K562 treated with DMSO at 1 percent for 48 hours (cell line): ENCODE measurements around the gene PTPRA. TPM values are rescaled to one million over a fixed set of nuclear protein-coding genes. Genes with fewer than 3 reads are reported as not detected.

Experiments used
- total RNA-seq: library from RNA; unstranded; fragments of 300-600 nt; gene quantifications from 2 replicates; pipeline ENCODE4 v1.2.3, GENCODE V29; 2022; ENCODE audit warnings: low replicate concordance; ENCODE audit errors: extremely low read depth

The PTPRA gene
- total RNA-seq: not detected in 2 replicates

GRCh38 chr20:2873010-2873746, at the start of gene PTPRA:
Gene PTPRA, plus strand, starts transcription at chr20:2873481. Its CDS starts 90,797 bp downstream, at chr20:2964278.

GRCh38 chr20:2840138-2840966, 32.9 kb upstream of the PTPRA start, which contains the start of the genes PCED1A and VPS16:
Gene PCED1A, minus strand, starts transcription at chr20:2840655. Its CDS starts 743 bp downstream, at chr20:2839912.
Gene VPS16, plus strand, starts transcription at chr20:2840745. Its CDS starts 30 bp downstream, at chr20:2840775.

GRCh38 chr20:3043322-3043721, 170.0 kb downstream of the PTPRA start, which contains the start of gene GNRH2:
Gene GNRH2, plus strand, starts transcription at chr20:3043622. Its CDS starts 793 bp downstream, at chr20:3044415.

GRCh38 chr20:3045816-3046676, 172.8 kb downstream of the PTPRA start, which contains the start of gene MRPS26:
Gene MRPS26, plus strand, starts transcription at chr20:3046052. Its CDS starts 17 bp downstream, at chr20:3046069.

GRCh38 chr20:3071610-3072529, 198.6 kb downstream of the PTPRA start, which contains the start of gene OXT:
Gene OXT, plus strand, starts transcription at chr20:3071620. Its CDS starts 36 bp downstream, at chr20:3071656.

GRCh38 chr20:3084283-3084985, 211.2 kb downstream of the PTPRA start, which contains the start of gene AVP:
Gene AVP, minus strand, starts transcription at chr20:3084724. Its CDS starts 50 bp downstream, at chr20:3084674.

Other genes with a start within 250 kb of the PTPRA start
- gene NOP56, start 220.8 kb upstream of the PTPRA start, total RNA-seq: not detected in 2 replicates
- gene IDH3B, start 209.3 kb upstream of the PTPRA start, total RNA-seq: not detected in 2 replicates
- gene EBF4, start 180.7 kb upstream of the PTPRA start, total RNA-seq: not detected in 2 replicates
- gene CPXM1, start 72.9 kb upstream of the PTPRA start, total RNA-seq: not detected in 2 replicates
- gene C20orf141, start 58.5 kb upstream of the PTPRA start, total RNA-seq: not detected in 2 replicates
- not detected in 2 replicates for gene TMEM239, start 57.1 kb upstream of the PTPRA start, total RNA-seq
- gene PCED1A, start 32.8 kb upstream of the PTPRA start, total RNA-seq: not detected in 2 replicates
- not detected in 2 replicates for gene VPS16, start 32.7 kb upstream of the PTPRA start, total RNA-seq
- not detected in 2 replicates for gene GNRH2, start 170.1 kb downstream of the PTPRA start, total RNA-seq
- gene MRPS26, start 172.6 kb downstream of the PTPRA start, total RNA-seq: not detected in 2 replicates
- not detected in 2 replicates for gene OXT, start 198.1 kb downstream of the PTPRA start, total RNA-seq
- gene AVP, start 211.2 kb downstream of the PTPRA start, total RNA-seq: not detected in 2 replicates